D721Med (cell line): ENCODE measurements around the gene PIK3R5.

Experiments used
- DNase-seq: peaks from one replicate; pipeline ENCODE4 v3.0.0; 2011; ENCODE audit warnings: low spot score; ENCODE audit not compliant: insufficient read length
- FAIRE-seq: peaks from 2 replicates; lab custom pipeline; 2011; peaks lifted over from hg19 to GRCh38; lab: Jason Lieb, UNC
- CTCF ChIP-seq: IDR thresholded peaks from 2 replicates; pipeline ENCODE4 v1.5.1; 2012; ENCODE audit warnings: mild to moderate bottlenecking, control low read depth; ENCODE audit not compliant: insufficient read depth; ENCODE audit errors: missing control alignments

PIK3R5 gene

GRCh38 chr17:8829036-8829941, 136.2 kb downstream of the PIK3R5 start:
- no peak for TF ChIP-seq CTCF
- DNase-seq (no peak), FAIRE-seq (no peak)
